HG03135 (cell line): ENCODE data around the gene GIN1.
"Not testable (repeated sequence)": the region's sequence is repeated elsewhere in the genome, so short reads cannot be mapped to it uniquely, and the experiment has no call there.

Source experiments
- ATAC-seq: cut with Tn5 transposase; IDR thresholded peaks from one replicate; pipeline ENCODE4 v1.9.1; 2021; ENCODE audit warnings: mild to moderate bottlenecking, moderate library complexity; ENCODE audit not compliant: unreplicated experiment

GIN1 gene

GRCh38 chr5:103111468-103111867 is 8.5 kb downstream of the GIN1 start:
- no peak for ATAC-seq

- no peak for ATAC-seq
These were observed 9.5 kb downstream of the GIN1 start for GRCh38 chr5:103110403-103110802.

DNA sequence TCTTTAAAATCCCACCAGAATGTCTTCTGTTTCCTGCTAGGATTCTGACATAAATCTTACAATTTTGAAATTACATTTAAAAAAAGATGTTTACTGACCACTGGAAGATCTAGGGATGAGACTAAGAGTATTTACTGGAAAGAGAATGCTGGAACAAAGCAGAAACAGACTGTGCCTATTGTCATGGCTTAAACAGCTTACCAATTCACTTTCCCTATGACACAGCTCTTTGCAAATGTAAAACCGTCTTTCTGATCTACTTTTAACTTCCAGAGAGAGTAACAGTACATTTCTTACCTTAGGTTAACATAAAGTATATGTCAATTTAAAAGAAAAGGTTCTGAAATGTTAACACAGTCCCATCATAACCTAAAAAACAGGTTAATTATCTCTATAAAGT is 10.7 kb downstream of the GIN1 start:
- ATAC-seq: no peak

DNA sequence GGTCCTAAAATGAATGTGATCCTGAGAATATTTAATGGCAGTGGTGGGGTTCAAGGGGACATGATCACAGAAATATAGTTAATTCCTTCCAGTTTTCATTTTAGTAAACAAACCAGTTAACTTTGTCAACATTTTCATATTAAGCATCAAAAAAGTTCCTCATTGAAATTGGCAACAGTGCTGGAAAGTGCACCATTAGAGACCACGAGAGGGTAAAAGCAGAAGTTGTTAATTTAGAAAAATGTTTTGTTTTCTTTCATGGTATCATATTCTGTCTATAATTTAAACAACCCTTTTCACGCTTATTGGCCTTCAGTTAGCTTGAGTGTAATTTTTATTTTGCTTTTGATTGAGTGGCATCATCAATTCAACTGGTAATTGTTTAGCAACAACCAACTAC is 11.9 kb downstream of the GIN1 start:
- no peak for ATAC-seq

DNA sequence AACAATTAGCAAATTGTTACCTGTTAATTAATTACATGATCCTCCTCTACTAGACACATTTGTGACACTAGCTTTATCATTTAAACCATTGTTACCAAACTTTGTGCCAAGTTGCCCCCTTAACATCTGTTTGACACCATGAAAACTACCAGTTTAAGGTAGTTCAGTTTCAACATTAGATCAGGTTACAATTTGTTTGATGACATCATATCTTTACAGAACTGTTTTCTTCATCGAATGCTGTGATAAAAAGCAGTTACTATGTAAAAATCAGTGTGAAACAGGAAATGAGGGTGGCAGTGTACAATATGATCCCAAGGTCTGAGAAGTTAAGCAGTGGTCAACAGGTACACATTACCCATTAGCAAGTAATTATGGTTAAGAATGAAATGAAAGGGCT is 17.7 kb downstream of the GIN1 start:
- ATAC-seq: no peak

GRCh38 chr5:103101079-103101750 is 18.7 kb downstream of the GIN1 start:
- no peak for ATAC-seq

GRCh38 chr5:103098993-103099392 is 20.9 kb downstream of the GIN1 start:
- no peak for ATAC-seq

DNA sequence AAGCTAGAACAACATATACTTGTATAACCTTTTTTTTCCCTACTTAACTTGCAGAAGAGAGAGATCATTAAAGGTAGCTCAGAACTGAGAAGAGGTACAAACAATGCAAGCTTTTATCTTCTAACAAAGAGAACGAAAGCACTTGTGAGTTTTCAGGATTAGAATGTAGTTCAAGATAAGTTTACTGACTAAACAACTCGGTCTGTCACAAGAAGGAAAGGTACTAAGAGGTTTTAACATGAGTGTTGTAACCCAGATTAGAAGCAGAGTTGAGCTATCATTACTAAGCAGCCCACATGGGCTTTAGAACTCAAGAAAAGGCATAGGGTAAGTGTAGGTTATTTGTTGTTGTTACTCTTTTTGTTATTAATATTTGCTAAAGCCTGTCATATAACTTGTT is 25.2 kb downstream of the GIN1 start:
- ATAC-seq: no peak

- ATAC-seq: no peak
These were observed 26.2 kb downstream of the GIN1 start for GRCh38 chr5:103093727-103094126.

- no peak for ATAC-seq
These were observed 27.3 kb downstream of the GIN1 start for GRCh38 chr5:103092676-103093075.

- no peak for ATAC-seq
These were observed 29.1 kb downstream of the GIN1 start for GRCh38 chr5:103090791-103091190.

DNA sequence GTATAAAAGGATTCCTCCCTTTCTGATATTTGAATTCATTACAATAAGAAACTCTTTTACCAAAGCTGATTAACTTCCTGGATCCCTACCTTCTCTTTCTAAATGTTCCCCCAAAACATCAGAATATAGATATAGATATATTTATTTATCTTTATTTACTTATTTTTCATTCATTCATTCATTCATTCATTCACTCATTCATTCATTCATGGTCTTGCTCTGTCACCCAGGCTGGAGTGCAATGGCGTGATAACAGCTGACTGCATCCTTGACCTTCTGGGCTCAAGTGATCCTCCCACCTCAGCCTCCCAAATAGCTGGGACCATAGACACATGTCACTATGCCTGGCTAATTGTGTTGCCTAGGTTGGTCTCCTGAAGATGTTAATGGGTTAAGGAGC is 30.7 kb downstream of the GIN1 start:
- no peak for ATAC-seq

DNA sequence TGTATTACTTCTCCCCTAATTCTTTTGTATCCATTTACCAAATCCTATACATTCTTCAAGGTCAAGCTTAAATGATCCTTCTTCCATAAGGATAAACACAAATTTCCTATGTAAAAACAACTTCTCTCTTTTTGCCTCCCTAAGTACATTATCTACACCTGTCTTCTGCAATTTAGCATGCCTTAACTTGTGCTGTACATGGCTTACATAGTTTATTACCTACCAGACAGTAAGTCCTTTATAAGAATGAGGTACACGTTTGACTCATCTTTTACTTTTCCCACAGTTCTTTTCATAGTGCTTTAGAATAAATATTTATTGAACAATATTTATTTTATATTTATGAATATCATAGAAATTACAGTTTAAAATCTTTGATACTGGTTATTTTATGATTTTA is 33.4 kb downstream of the GIN1 start:
- no peak for ATAC-seq

DNA sequence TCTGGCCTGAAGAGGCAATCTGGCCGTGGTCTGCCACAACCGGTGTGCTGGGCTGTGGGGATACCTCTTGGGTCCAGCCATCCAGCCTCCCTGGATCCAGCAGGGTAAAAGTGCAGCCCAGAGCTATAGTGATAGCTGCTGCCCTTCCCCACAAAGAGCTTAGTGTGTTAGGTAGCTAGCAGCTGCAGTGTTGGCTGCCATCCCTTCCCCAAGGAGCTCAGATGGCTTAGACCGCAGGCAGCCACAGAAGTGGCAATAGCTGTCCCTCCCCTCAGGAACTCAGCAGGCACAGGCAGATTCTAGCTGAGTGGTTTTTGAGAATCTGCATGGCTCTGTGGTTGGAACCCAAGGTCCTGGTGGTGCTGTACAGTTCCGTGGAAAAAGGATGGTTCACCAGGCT is 40.1 kb downstream of the GIN1 start:
- no peak for ATAC-seq

DNA sequence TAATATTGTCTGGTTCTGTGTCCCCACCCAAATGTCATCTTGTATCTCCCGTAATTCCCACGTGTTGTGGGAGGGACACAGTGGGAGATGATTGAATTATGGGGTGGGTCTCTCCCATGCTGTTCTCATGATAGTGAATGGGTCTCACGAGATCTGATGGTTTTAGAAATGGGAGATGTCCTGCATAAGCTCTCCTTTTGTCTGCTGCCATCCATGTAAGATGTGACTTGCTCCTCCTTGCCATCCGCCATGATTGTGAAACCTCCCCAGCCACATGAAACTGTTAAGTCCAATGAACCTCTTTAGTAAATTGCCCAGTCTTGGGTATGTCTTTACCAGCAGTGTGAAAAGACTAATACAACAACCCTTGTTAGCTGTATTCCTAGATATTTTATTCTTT is 44.5 kb downstream of the GIN1 start:
- ATAC-seq: no peak

- ATAC-seq: not testable (repeated sequence)
These were observed 46.4 kb downstream of the GIN1 start for GRCh38 chr5:103073500-103073899.

- ATAC-seq: no peak
These were observed 53.6 kb downstream of the GIN1 start for GRCh38 chr5:103066326-103066725.

GRCh38 chr5:103060424-103060954 is 59.4 kb downstream of the GIN1 start:
- no peak for ATAC-seq

- ATAC-seq: no peak
These were observed 60.4 kb downstream of the GIN1 start for GRCh38 chr5:103059525-103059924.

DNA sequence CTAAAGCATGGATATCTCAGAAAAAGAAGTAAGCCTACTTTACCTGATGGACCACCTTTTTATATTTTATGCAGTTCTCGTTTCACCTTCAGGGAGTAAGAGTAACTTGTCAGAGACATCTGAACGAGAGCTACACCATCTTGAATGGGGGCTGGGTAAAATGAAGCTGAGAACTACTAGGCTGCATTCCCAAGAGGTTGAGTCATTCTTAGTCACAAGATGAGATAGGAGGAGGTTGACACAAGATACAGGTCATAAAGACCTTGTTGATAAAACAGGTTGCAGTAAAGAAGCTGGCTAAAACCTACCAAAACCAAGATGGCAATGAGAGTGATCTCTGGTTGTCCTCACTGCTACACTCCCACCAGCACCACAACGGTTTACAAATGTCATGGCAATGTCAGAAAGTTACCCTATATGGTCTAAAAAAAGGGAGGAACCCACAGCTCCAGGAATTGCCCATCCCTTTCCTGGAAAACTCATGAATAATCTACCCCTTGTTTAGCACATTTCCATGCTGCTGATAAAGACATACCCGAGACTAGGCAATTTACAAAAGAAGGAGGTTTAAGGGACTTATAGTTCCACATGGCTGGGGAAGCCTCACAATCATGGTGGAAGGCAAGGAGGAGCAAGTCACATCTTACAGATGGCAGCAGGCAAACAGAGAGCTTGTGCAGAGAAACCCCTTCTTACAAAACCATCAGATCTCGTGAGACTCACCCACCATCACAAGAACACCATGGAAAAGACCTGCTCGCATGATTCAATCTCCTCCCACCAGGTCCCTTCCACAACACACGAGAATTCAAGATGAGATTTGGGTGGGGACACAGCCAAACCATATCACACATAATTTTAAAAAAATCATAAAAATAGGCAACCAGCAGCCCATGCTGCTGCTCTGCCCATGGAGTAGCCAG is 62.5 kb downstream of the GIN1 start:
- no peak for ATAC-seq

DNA sequence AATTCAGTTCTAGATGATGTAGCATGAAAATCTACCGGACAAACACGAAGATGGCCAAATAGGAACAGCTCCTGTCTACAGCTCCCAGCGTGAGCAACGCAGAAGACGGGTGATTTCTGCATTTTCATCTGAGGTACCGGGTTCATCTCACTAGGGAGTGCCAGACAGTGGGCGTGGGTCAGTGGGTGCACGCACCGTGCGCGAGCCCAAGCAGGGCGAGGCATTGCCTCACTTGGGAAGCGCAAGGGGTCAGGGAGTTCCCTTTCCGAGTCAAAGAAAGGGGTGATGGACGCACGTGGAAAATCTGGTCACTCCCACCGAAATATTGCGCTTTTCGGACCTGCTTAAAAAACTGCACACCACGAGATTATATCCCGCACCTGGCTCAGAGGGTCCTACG is 73.2 kb downstream of the GIN1 start:
- ATAC-seq: not testable (repeated sequence)

DNA sequence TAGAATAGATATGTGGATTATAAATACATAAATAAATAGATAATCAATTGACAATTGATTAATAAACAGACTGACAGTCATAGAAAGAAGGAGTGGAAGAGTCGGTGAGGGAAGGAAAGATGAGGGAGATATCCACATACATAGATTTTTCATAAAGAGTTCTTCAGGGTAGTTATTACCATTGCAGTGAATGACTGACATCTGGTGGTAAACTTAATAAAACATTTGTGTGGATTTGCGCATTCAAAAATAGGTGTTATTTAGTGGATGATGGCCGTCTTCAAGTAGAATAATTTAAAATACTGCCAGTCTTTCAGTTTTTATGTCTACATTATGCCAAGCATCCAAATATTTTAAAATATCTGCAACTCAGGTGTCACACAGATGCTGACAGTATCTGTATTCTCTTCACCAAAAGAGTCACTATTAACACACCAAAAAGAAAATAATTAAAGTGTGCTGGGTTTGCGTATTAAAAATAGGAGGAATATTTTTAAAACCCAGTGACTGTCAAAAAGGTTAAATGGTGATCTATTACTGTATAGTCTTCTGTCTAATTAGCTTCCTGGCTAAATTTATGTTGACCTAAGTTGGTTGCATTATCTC is 78.8 kb downstream of the GIN1 start:
- no peak for ATAC-seq
